HG03460 (cell line): Measurements from ENCODE around the gene ABR.
"Not testable (repeated sequence)": the region's sequence is repeated elsewhere in the genome, so short reads cannot be mapped to it uniquely, and the experiment has no call there.

Source experiments
- ATAC-seq: cut with Tn5 transposase; IDR thresholded peaks from one replicate; pipeline ENCODE4 v1.9.1; 2021; ENCODE audit not compliant: unreplicated experiment

The ABR gene

GRCh38 chr17:1050996-1051925 is 128.5 kb downstream of the ABR start:
- ATAC-seq, result no peak

GRCh38 chr17:1050246-1050995 is 129.4 kb downstream of the ABR start:
- ATAC-seq, result no peak

- no peak for ATAC-seq
These were observed 130.1 kb downstream of the ABR start for GRCh38 chr17:1049446-1050225.

- ATAC-seq, result not testable (repeated sequence)
These were observed 131.2 kb downstream of the ABR start for GRCh38 chr17:1048516-1049115.

DNA sequence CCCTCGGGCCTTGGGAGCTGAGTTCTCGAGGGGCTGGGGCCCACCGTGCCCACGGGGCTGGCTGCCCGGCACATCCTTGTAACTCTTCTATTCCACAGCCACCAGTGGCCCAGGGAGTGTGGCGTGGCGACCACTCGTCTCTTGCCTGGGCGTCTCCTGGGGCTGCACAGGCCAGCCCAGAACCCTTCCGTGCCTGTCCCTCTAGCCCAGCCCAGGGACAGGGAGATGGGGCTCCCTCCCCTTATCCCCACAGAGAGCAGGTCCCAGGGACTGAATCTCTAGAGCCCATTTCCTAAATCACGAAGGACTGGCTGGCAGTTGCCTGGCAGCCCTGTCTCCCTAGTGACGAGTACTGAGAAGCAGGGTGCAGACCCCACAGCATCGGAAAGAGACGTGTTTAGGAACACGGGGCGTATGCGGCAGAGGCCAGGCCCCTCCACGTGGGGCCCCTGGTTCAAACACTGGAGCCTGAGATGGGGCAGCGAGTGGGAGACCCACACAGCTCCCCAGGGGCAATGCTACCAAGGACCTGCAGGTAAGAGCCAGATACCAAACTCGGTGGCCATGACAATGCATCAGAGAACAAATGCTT is 131.8 kb downstream of the ABR start:
- no peak for ATAC-seq

DNA sequence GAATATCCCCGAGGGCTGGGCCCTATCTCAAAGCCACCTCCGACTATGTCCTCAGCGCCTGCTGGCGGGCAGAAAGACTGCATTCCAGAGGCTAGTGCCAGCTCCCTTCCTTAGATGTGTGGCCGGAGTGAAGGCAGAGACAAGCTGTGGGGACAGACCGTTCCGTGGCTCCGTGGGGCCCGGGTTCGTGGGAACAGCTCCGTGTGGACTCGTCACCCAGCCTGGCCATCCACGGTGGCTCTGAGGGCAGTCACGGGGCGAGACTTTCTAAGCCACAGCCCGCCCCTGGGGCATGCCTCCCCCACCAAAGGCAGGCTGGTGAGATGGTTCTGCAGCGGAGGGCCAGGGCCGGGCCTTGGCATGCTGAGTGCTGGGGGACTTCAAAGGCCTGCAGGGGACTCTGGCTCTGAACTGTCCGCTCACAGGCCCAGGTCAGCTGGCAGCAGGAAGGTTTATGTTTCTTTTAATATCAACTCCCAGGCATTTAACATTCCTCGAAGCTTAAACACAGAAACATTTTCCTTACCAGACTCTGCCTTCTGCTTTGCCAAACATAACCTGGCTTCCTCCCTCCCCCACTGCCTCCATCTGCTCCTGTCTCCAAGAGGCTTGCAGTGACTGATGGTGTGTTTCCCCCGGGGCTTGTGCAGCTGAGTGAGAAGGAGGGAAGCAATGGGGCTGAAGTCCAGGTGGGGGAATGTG is 132.5 kb downstream of the ABR start:
- ATAC-seq, result no peak

DNA sequence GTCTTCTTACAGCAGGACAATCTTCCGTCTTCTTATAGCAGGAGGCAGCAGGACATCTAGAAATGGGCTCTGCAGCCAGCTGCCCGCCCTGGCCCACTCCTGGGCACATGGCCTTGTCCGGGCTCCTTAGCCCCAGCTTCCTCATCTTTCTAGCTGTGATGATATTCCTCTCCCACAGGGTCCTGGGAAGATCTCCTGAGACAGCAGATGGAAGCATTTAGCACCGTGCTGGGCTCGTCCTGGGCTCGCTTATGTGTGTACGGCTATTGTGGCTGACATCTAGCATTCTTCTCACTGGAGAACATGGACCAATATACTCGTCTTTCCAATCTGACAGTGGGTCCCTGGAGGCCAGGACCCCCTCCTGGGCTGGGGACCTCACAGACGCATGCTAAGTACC is 134.3 kb downstream of the ABR start:
- ATAC-seq, result no peak

- ATAC-seq, result not testable (repeated sequence)
These were observed 135.3 kb downstream of the ABR start for GRCh38 chr17:1044387-1045009.

- ATAC-seq, result no peak
These were observed 136.1 kb downstream of the ABR start for GRCh38 chr17:1043601-1044251.

DNA sequence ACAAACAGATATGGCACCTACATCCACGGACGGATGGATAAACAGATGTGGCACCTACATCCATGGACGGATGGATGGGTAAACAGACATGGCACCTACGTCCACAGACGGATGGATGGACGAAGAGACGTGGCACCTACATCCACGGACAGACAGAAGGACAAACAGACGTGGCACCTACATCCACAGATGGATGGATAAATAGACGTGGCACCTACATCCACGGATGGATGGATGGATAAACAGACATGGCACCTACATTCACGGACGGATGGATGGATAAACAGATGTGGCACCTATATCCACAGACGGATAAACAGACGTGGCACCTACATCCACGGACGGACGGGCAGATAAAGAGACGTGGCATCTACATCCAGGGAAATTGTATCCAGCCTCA is 137.3 kb downstream of the ABR start:
- no peak for ATAC-seq

- no peak for ATAC-seq
These were observed 138.0 kb downstream of the ABR start for GRCh38 chr17:1041746-1042145.

DNA sequence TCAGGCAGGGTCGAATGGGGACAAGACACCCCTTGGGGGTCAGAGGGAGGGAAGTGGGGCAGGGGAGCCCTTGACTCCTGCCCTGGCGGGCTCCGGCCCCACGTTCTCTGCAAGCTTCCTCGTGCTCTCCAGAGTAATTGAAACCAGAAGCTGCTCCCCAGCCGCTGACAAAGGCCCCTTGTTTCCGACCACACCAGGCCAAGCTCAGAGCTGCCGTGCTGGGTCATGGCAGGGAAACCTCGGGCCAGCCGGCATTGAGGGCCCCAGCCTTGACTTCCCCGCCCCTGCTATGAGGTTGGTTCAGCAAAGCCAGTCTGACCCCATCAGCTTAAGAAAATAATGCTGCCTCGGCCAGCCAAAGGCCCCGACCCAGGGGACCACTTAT is 139.6 kb downstream of the ABR start:
- ATAC-seq, result no peak

DNA sequence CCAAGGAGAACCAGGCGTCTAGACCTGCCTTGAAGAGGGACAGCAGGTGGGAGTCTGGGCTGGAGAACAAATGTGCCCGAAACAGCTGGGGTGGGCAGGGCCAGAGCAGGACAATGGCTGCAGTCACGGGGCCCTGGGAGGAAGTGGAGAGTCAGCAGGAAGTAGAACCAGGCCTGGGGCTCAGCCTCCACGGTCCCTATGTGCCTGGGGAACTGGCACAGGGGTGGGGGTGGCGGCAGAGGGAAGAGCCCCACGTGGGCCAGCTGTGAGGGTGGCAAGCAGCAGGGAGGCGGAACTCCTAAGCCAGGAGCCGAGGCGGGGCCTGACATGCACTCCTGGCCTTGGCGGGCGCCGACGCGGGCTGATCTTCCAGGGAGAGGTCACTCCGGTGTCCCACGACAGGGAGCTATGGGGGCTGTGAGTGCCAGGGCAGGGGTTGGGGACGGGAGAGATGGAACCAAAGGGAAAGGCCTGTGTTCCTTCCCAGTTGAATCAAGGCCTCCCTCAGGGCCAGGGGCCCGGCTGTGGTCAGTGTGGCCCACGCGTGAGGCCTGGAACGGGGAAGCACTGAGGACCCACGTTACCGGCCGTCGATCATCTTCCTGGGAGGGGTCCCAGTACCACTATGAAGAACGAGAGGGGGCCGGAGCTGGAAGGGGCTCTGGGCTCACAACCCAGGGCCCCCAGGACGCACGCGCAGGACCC is 140.1 kb downstream of the ABR start:
- no peak for ATAC-seq

DNA sequence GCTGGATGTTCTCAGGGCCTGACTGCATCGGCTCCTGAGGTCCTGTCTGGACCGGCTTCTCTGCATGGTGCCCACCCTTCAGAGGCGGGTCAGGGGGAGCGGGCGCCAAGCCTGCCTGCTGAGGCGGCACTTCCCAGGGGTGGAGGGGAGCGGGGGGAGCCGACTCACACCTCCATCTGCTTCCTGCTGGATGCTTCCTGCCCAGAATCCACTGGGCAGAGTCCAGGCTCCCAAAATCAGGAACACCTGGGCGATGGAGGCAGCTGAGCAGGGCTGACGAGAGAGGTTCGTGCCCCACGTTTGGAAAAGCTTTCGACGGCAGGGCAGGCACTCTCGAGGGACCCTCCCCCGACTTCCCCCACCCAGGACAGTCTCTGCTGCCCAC is 140.7 kb downstream of the ABR start:
- ATAC-seq, result no peak

- no peak for ATAC-seq
These were observed 141.2 kb downstream of the ABR start for GRCh38 chr17:1038459-1039122.

- no peak for ATAC-seq
These were observed 142.4 kb downstream of the ABR start for GRCh38 chr17:1037238-1037879.

DNA sequence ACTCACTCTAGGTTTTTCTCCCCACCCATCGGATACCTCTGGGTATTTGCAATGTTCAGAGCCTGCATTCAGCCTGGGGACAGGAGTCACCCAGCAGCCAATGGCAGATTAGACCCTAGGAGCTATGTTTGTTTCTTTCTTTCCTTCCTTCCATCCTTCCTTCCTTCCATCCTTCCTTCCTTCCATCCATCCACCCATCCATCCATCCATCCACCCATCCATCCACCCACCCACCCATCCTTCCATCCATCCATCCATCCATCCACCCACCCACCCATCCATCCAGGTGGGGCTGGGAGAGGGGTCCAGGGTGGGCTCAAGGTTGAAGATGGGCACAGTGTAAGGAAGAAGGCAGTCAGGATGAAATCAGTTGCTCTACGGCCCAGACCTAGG is 142.9 kb downstream of the ABR start:
- ATAC-seq, result no peak
